GM18520 (cell line): ENCODE results near the gene TBL1Y.
"Not testable (repeated sequence)": the region's sequence is repeated elsewhere in the genome, so short reads cannot be mapped to it uniquely, and the experiment has no call there.

Experiments used
- ATAC-seq: cut with Tn5 transposase; IDR thresholded peaks from one replicate; pipeline ENCODE4 v1.9.1; 2021; ENCODE audit not compliant: unreplicated experiment

TBL1Y gene

DNA sequence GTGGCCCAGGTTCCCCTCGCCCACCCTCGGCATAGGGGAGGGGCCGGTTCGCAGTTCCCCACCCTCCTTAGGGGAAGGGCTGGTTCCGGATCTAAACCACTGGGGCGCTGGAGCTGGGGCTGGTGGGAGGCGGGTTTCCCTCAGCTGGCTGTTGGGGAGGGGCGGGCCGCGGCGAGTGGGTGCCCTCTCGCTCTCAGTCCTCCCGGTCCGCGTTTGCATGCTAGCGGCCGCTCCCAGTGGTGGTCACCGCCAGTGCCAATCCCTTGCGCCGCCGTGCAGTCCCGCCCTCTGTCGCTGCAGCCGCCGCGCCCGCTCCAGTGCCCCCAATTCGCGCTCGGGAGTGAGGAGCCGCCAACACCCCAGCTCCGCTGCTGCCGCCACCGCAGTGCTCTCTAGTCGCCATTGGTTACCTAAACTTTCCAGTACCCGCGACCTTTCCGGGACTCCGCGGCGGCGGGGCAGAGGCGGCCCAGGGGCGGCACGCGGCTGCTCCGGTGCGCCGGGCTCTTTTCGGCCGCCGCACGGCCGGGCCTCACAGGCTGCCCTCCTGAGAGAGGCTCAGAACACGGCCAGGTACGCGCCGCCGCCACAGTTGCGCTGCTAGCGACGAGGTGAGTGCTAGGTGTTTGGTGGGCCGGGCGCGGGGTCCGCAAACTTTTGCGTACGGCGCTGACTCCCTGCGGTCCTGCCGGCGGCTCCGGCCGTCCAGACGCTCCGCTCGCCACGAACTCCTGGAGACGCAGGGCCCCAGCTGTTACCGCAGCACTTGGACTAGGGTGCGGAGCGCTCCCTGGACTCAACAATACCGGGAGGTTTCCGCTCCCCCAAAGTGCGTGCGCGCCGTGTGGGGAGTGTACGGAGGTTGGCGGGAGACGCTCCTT lies at the start of gene TBL1Y:
TBL1Y (plus strand) TSS at position 326 of the 881 bp plus-strand sequence. CDS start 114,388 bp downstream, outside the sequence.
- ATAC-seq = no peak

DNA sequence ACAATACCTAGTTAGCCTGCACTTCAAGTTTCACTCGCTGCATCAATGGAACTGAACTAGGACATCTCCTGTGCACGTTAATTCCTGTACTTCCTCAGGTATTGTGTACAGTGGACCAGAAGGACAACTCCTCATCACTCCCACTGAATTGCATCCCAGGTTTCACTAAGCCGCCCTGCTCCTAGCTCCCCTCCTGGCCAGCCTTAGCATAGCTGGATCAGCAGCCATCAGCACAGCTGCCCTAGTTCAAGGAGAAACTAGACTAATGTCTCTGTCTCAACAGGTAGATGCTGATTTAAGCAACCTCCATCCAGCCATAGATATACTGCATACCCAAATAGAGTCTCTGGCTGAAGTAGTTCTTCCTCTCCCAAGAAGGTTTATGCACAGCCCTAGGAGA lies 16.0 kb upstream of the TBL1Y start:
- no peak for ATAC-seq

- ATAC-seq = no peak
Observed at GRCh38 chrY:6895236-6895635, 15.3 kb upstream of the TBL1Y start.

DNA sequence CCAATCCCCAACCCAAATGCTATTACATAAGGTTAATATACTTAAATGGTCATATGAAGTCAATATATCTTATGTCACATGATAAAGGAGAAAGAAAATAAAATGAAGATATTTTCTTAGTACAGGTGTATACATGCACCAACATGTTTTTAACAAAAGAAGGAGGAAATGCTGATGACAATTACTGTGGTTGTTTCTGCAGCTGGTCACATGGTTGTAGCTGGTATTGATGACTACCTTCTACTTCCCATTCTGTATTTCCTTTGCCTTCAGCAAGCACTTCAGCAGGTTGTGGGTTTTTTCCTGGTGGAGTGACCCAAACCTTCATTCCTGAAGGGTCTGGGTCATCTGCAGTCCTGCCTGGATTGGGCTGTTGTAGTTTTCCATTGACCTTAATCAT lies 8.4 kb upstream of the TBL1Y start:
- not testable (repeated sequence) for ATAC-seq

DNA sequence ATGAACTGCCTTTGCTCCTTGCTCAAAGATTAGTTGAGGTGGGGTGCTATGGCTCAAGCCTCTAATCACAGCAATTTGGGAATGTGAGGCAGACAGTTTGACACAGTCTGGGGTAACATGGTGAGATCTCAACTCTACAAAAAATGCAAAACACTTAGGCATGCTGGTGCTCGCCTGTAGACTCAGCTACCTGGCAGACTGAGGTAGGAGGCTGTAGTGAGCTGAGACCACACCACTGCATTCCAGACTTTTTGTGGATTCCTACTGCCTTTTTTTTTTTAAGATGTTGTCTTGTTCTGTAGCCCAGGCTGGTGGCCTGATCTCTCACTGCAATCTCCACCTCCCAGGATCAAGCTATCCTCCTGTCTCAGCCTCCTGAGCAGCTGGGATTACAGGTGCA lies 2.9 kb upstream of the TBL1Y start:
- ATAC-seq = no peak

DNA sequence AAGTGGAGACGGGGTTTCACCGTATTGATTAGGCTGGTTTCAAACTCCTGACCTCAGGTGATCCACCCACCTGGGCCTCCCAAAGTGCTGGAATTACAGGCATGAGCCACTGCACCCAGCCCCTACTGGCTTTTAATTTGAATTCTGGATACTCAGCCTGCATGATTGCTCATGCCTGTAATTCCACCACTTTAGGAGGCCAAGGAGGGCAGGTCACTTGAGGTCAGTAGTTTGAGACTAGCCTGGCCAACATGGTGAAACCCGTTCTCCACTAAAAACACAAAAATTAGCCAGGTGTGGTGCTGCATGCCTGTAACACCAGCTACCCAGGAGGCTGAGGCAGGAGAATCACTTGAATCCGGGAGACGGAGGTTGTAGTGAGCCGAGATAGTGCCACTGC lies 2.5 kb upstream of the TBL1Y start:
- not testable (repeated sequence) for ATAC-seq

- no peak for ATAC-seq
Observed at GRCh38 chrY:6909118-6909521, 1.4 kb upstream of the TBL1Y start.

GRCh38 chrY:6909856-6910255 lies 641 bp upstream of the TBL1Y start:
- ATAC-seq = no peak

GRCh38 chrY:6911253-6911881 lies 870 bp downstream of the TBL1Y start, which contains the start of gene AMELY:
AMELY (minus strand) TSS chrY:6911752; CDS start chrY:6872608, 39,144 bp downstream.
- no peak for ATAC-seq

DNA sequence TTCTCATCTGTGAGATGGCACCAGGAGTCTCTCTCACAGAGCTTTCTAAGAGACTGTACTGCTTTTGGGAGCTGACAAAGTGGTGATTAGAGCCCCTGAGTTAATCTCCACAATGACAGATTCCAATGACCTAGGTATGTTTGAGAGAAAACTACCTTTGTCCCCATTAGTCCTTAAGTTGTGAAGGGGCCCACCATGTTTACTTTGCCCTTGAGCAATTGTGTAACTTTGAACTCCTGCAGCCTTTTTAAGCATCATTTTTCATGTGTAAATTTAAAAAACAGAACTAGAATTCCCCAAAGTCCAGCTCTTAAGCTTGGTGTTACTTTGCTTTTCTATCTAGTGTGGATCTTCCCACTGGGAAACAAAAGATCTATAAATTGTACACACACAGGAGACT lies 2.9 kb downstream of the TBL1Y start:
- no peak for ATAC-seq

GRCh38 chrY:6921061-6921460 lies 10.6 kb downstream of the TBL1Y start:
- no peak for ATAC-seq

GRCh38 chrY:6928265-6928664 lies 17.8 kb downstream of the TBL1Y start:
- no peak for ATAC-seq

- no peak for ATAC-seq
Observed at GRCh38 chrY:6929237-6929636, 18.7 kb downstream of the TBL1Y start.

- ATAC-seq = no peak
Observed at GRCh38 chrY:6931779-6932396, 21.4 kb downstream of the TBL1Y start.

DNA sequence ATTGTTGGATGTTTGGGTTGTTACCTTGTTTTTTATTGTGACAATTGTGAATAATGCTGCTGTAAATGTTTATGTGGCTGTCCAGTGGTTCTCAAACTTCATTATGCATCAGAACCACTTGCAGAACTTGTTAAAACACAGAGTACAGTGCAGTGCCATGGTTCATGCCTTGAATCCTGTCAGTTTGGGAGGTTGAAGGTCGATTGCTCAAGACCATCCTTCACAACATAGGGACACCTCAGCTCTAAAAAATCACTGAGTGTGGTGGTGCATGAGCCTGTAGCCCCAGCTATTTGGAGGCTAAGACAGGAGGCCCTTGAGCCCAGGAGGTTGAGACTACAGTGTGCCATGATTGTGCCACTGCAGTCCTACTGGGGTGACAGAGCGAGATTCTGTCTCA lies 25.0 kb downstream of the TBL1Y start:
- ATAC-seq = no peak

- ATAC-seq = no peak
Observed at GRCh38 chrY:6947695-6948094, 37.2 kb downstream of the TBL1Y start.

GRCh38 chrY:6948378-6948777 lies 37.9 kb downstream of the TBL1Y start:
- no peak for ATAC-seq

DNA sequence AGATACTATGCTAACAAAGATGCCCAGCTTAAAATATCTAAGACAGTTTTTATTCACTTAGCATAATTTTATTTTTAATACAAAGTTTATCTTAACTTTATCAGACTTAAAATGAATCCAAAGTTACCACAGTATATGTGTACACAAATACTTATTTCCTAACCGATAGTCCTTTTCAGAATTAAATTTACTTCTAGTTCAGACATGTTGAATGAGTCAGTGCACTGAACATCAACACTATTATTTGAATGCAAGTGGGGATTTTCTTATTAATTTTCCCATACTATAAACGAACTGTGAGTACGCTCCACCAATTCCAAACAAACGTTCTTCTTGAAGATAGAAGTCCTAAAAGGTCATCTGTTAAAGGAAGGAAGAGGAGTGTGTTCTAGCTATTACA lies 39.5 kb downstream of the TBL1Y start:
- no peak for ATAC-seq

- ATAC-seq = no peak
Observed at GRCh38 chrY:6964732-6965131, 54.2 kb downstream of the TBL1Y start.

DNA sequence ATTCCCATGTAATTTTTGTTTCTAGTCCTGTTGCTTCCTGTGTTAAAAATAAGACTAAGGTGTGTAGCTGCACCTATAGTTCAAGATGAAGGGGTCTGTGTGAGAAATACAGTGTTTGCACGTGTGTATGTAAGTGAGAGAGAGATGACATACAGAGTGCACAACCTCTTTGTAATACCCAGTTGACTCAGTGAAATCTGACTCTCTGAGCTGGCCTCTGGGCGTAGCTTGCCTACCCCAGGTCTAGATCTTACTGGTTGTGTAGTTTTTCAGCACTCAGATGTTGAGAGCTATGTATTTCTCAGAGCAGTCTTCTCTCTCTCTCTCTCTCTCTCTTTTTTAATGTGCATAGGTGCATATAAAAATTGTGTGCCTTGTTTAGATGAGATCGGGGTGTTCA lies 56.0 kb downstream of the TBL1Y start:
- ATAC-seq = no peak

DNA sequence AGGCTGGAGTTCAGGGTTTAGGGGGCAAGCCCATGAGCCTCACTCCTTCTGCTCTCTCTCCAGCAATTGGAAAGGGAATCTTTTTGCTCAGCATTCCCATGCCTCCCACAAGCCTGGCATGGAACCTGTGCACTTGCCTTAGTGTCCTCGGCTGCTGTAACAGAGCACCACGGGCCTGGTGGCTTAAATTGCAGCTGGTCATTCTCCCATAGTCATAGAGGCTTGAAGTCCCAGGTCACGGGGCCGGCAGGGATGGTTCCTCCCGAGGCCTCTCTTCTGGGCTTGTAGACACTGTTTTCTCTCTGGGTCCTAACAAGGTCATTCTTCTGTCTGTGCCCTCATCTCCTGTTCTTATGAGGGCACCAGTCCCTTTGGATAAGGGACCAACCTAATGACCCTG lies 57.2 kb downstream of the TBL1Y start:
- ATAC-seq = no peak

- no peak for ATAC-seq
Observed at GRCh38 chrY:6968191-6968590, 57.7 kb downstream of the TBL1Y start.
